Calu3 (cell line): ENCODE data around the gene MEF2C. TPM values are rescaled to one million over a fixed set of nuclear protein-coding genes. Genes with fewer than 3 reads are reported as not detected.

Experiments
- BruUV-seq: library from RNA; stranded (reverse); fragments of 400-500 nt; replicated peaks from 2 replicates; lab custom pipeline; 2021; lab: Mats Ljungman, UMichigan
- CTCF ChIA-PET: fragments of 300-600 bp; sonication (Branson Sonifier 250); formaldehyde crosslinking; loops from one replicate; lab custom pipeline; 2022; ENCODE audit warnings: antibody characterized with exemption; lab: Charles Lee
- DNase-seq: peaks from one replicate; pipeline ENCODE4 v3.0.0; 2022
- H3K27ac Mint-ChIP-seq: one replicate; pipeline ENCODE4 v1.8.0; 2022; ENCODE audit warnings: mixed read lengths; ENCODE audit not compliant: unreplicated experiment
- H3K27me3 Mint-ChIP-seq: one replicate; pipeline ENCODE4 v1.8.0; 2022; ENCODE audit warnings: mixed read lengths; ENCODE audit not compliant: unreplicated experiment
- H3K36me3 Mint-ChIP-seq: one replicate; pipeline ENCODE4 v1.8.0; 2022; ENCODE audit warnings: mild to moderate bottlenecking, moderate library complexity, mixed read lengths; ENCODE audit not compliant: insufficient read depth, unreplicated experiment
- H3K4me1 Mint-ChIP-seq: one replicate; pipeline ENCODE4 v1.8.0; 2022; ENCODE audit warnings: mild to moderate bottlenecking, low read depth, mixed read lengths; ENCODE audit not compliant: unreplicated experiment
- H3K4me3 Mint-ChIP-seq: one replicate; pipeline ENCODE4 v1.8.0; 2022; ENCODE audit warnings: mild to moderate bottlenecking, low read depth, moderate library complexity, mixed read lengths; ENCODE audit not compliant: unreplicated experiment
- H3K9me3 Mint-ChIP-seq: one replicate; pipeline ENCODE4 v1.8.0; 2022; ENCODE audit warnings: low read depth, mixed read lengths; ENCODE audit not compliant: unreplicated experiment
- CTCF ChIP-seq: fragments of 200-600 bp; IDR thresholded peaks from one replicate; pipeline ENCODE4 v1.8.0; 2022; ENCODE audit warnings: antibody characterized with exemption; ENCODE audit not compliant: unreplicated experiment
- intact Hi-C: fragments of 100-400 bp; cut with micrococcal nuclease; formaldehyde crosslinking; loops from one replicate; pipeline ENCODE4 v1.10.0; 2022; ENCODE audit not compliant: unreplicated experiment
- total RNA-seq: library from RNA; stranded (reverse); gene quantifications from 2 replicates; pipeline ENCODE4 v1.2.3, GENCODE V29; 2022

The MEF2C gene
- total RNA-seq, 1 experiment from 2014 or later, result 6.1 TPM

- CTCF ChIA-PET, result no interaction called here
- H3K4me3 Mint-ChIP-seq, result no peak overlapping the region
- no peaks in the 10 kb centered on the region for H3K9me3 Mint-ChIP-seq
- no peak overlapping the region for H3K27ac Mint-ChIP-seq
- no peaks in the 10 kb centered on the region for H3K27me3 Mint-ChIP-seq
- no TSS peak for BruUV-seq
- no peak for DNase-seq
- no peak for TF ChIP-seq CTCF
- intact Hi-C loops, result no loop called here
- H3K36me3 Mint-ChIP-seq, result no peaks in the 10 kb centered on the region
- H3K4me1 Mint-ChIP-seq, result peaks cover 8% of the 10 kb centered on the region
Measured at GRCh38 chr5:88833371-88834130, 49.4 kb downstream of the MEF2C start.

- Mint-ChIP-seq H3K4me3 (no peak overlapping the region), H3K27me3 (no peaks in the 10 kb centered on the region), H3K36me3 (no peaks in the 10 kb centered on the region), H3K27ac (no peak overlapping the region), H3K9me3 (no peaks in the 10 kb centered on the region), H3K4me1 (peaks cover 19% of the 10 kb centered on the region)
- intact Hi-C loops, result no loop called here
- no TSS peak for BruUV-seq
- CTCF ChIA-PET, result interaction anchor here (1.0 kb wide), 1 partner anchor 464 kb away, joined by 5 read pairs; no protein-coding TSS in a partner anchor
- no peak for TF ChIP-seq CTCF
- no peak for DNase-seq
Measured at GRCh38 chr5:88831816-88832215, 51.2 kb downstream of the MEF2C start.

- Mint-ChIP-seq H3K27me3 (no peaks in the 10 kb centered on the region), H3K36me3 (no peaks in the 10 kb centered on the region), H3K4me1 (peaks cover 28% of the 10 kb centered on the region), H3K27ac (no peak overlapping the region), H3K4me3 (no peak overlapping the region), H3K9me3 (no peaks in the 10 kb centered on the region)
- intact Hi-C loops, result no loop called here
- TF ChIP-seq CTCF, result no peak
- no TSS peak for BruUV-seq
- CTCF ChIA-PET, result no interaction called here
- no peak for DNase-seq
Measured at GRCh38 chr5:88830567-88830966, 52.4 kb downstream of the MEF2C start.

GRCh38 chr5:88829775-88830174 is 53.2 kb downstream of the MEF2C start:
- BruUV-seq, result no TSS peak
- Mint-ChIP-seq H3K27me3 (no peaks in the 10 kb centered on the region), H3K27ac (no peak overlapping the region), H3K4me1 (peaks cover 36% of the 10 kb centered on the region), H3K4me3 (no peak overlapping the region), H3K36me3 (no peaks in the 10 kb centered on the region), H3K9me3 (no peaks in the 10 kb centered on the region)
- no peak for TF ChIP-seq CTCF
- CTCF ChIA-PET, result no interaction called here
- no peak for DNase-seq
- intact Hi-C loops, result loop anchor here (5.0 kb wide), 1 partner anchor 42 kb away; no protein-coding TSS in a partner anchor
